ENCODE data around the gene B3GNT3.

Gene B3GNT3

GRCh38 chr19:17862711-17863519, 68.0 kb downstream of the B3GNT3 start:
- DNase-seq: no peak

Measured in NCI-H1105 treated with DMSO at 0.1 percent for 48 hours (cell line).